ENCODE data around the gene DCLK2.
"Not testable (repeated sequence)": the region's sequence is repeated elsewhere in the genome, so short reads cannot be mapped to it uniquely, and the experiment has no call there.

DCLK2 gene

GRCh38 chr4:150181536-150181935, 103.3 kb downstream of the DCLK2 start:
- H3K4me2 ChIP-seq (ENCODE audit: low read depth, low read length, poor library complexity, severe bottlenecking) = no peak overlapping the region
- H4K20me1 ChIP-seq (ENCODE audit: low read depth, low read length) = no peaks in the 10 kb centered on the region
- no peak overlapping the region for H3K4me3 ChIP-seq (ENCODE audit: insufficient read depth, low read length, poor library complexity, severe bottlenecking)
- no peaks in the 10 kb centered on the region for H3K79me2 ChIP-seq (ENCODE audit: insufficient read depth, low read length)
- TF ChIP-seq EZH2phosphoT487 (conservative IDR thresholded peaks at IDR 0.05; ENCODE audit: low read length) = no peak
- no peak for TF ChIP-seq CTCF (IDR thresholded peaks at IDR 0.05; ENCODE audit: insufficient read depth, low read length, poor library complexity, severe bottlenecking)
- H3F3A ChIP-seq (ENCODE audit: insufficient read depth) = no peaks in the 10 kb centered on the region
- H3K36me3 ChIP-seq (ENCODE audit: low read length) = no peaks in the 10 kb centered on the region
- no peak overlapping the region for H3K9ac ChIP-seq (ENCODE audit: low read length)
- H3K9me3 ChIP-seq (ENCODE audit: insufficient read depth, low read length) = no peaks in the 10 kb centered on the region
- H3K27me3 ChIP-seq (ENCODE audit: low read length) = 0 out of 2 replicates have a peak, but pooled peaks cover 2% of the 10 kb centered on the region
- H2AFZ ChIP-seq (ENCODE audit: low read depth, low read length, severe bottlenecking) = no peak overlapping the region
- H3K27ac ChIP-seq (ENCODE audit: low read depth, low read length) = no peak overlapping the region
- H3K9me2 ChIP-seq (replicated peaks; ENCODE audit: insufficient read depth, low read length) = no peaks in the 10 kb centered on the region

GRCh38 chr4:150182794-150183193, 104.5 kb downstream of the DCLK2 start:
- H3K36me3 ChIP-seq (ENCODE audit: low read length) = no peaks in the 10 kb centered on the region
- no peaks in the 10 kb centered on the region for H4K20me1 ChIP-seq (ENCODE audit: low read depth, low read length)
- no peaks in the 10 kb centered on the region for H3K9me2 ChIP-seq (replicated peaks; ENCODE audit: insufficient read depth, low read length)
- H3K4me2 ChIP-seq (ENCODE audit: low read depth, low read length, poor library complexity, severe bottlenecking) = no peak overlapping the region
- H3K9me3 ChIP-seq (ENCODE audit: insufficient read depth, low read length) = no peaks in the 10 kb centered on the region
- no peaks in the 10 kb centered on the region for H3F3A ChIP-seq (ENCODE audit: insufficient read depth)
- H3K79me2 ChIP-seq (ENCODE audit: insufficient read depth, low read length) = no peaks in the 10 kb centered on the region
- no peak overlapping the region for H2AFZ ChIP-seq (ENCODE audit: low read depth, low read length, severe bottlenecking)
- H3K27ac ChIP-seq (ENCODE audit: low read depth, low read length) = no peak overlapping the region
- H3K27me3 ChIP-seq (ENCODE audit: low read length) = 0 out of 2 replicates have a peak, but pooled peaks cover 2% of the 10 kb centered on the region
- TF ChIP-seq CTCF (IDR thresholded peaks at IDR 0.05; ENCODE audit: insufficient read depth, low read length, poor library complexity, severe bottlenecking) = no peak
- TF ChIP-seq EZH2phosphoT487 (conservative IDR thresholded peaks at IDR 0.05; ENCODE audit: low read length) = no peak
- H3K4me3 ChIP-seq (ENCODE audit: insufficient read depth, low read length, poor library complexity, severe bottlenecking) = no peak overlapping the region
- no peak overlapping the region for H3K9ac ChIP-seq (ENCODE audit: low read length)

GRCh38 chr4:150185033-150185432, 106.8 kb downstream of the DCLK2 start:
- H3K4me3 ChIP-seq (ENCODE audit: insufficient read depth, low read length, poor library complexity, severe bottlenecking); H3K9me2 ChIP-seq (replicated peaks; ENCODE audit: insufficient read depth, low read length); H3K27me3 ChIP-seq (ENCODE audit: low read length); H3K79me2 ChIP-seq (ENCODE audit: insufficient read depth, low read length); H2AFZ ChIP-seq (ENCODE audit: low read depth, low read length, severe bottlenecking); H3K9ac ChIP-seq (ENCODE audit: low read length); H3F3A ChIP-seq (ENCODE audit: insufficient read depth); H3K27ac ChIP-seq (ENCODE audit: low read depth, low read length); H3K9me3 ChIP-seq (ENCODE audit: insufficient read depth, low read length); H4K20me1 ChIP-seq (ENCODE audit: low read depth, low read length); H3K36me3 ChIP-seq (ENCODE audit: low read length); H3K4me2 ChIP-seq (ENCODE audit: low read depth, low read length, poor library complexity, severe bottlenecking): not testable (repeated sequence)

- Histone ChIP-seq H4K20me1 (ENCODE audit: low read depth, low read length) (no peaks in the 10 kb centered on the region), H3K4me3 (ENCODE audit: insufficient read depth, low read length, poor library complexity, severe bottlenecking) (no peak overlapping the region), H3K4me2 (ENCODE audit: low read depth, low read length, poor library complexity, severe bottlenecking) (no peak overlapping the region), H3K9me3 (ENCODE audit: insufficient read depth, low read length) (no peaks in the 10 kb centered on the region), H3K9ac (ENCODE audit: low read length) (no peak overlapping the region), H3K79me2 (ENCODE audit: insufficient read depth, low read length) (no peaks in the 10 kb centered on the region), H3K27me3 (ENCODE audit: low read length) (no peaks in the 10 kb centered on the region), H3K27ac (ENCODE audit: low read depth, low read length) (no peak overlapping the region), H3F3A (ENCODE audit: insufficient read depth) (no peaks in the 10 kb centered on the region), H3K36me3 (ENCODE audit: low read length) (no peaks in the 10 kb centered on the region), H3K9me2 (replicated peaks; ENCODE audit: insufficient read depth, low read length) (no peaks in the 10 kb centered on the region), H2AFZ (ENCODE audit: low read depth, low read length, severe bottlenecking) (no peak overlapping the region)
- TF ChIP-seq EZH2phosphoT487 (conservative IDR thresholded peaks at IDR 0.05; ENCODE audit: low read length) (no peak), CTCF (IDR thresholded peaks at IDR 0.05; ENCODE audit: insufficient read depth, low read length, poor library complexity, severe bottlenecking) (no peak)
Measured at GRCh38 chr4:150192986-150193385, 114.7 kb downstream of the DCLK2 start.

- H3K9me3 ChIP-seq (ENCODE audit: insufficient read depth, low read length); H3K79me2 ChIP-seq (ENCODE audit: insufficient read depth, low read length); H3K4me3 ChIP-seq (ENCODE audit: insufficient read depth, low read length, poor library complexity, severe bottlenecking); H3K9me2 ChIP-seq (replicated peaks; ENCODE audit: insufficient read depth, low read length); H3K9ac ChIP-seq (ENCODE audit: low read length); H3K4me2 ChIP-seq (ENCODE audit: low read depth, low read length, poor library complexity, severe bottlenecking); H4K20me1 ChIP-seq (ENCODE audit: low read depth, low read length); H3K27ac ChIP-seq (ENCODE audit: low read depth, low read length); H3F3A ChIP-seq (ENCODE audit: insufficient read depth); H3K27me3 ChIP-seq (ENCODE audit: low read length); H3K36me3 ChIP-seq (ENCODE audit: low read length); H2AFZ ChIP-seq (ENCODE audit: low read depth, low read length, severe bottlenecking): not testable (repeated sequence)
Measured at GRCh38 chr4:150197256-150197655, 119.0 kb downstream of the DCLK2 start.

Data from SU-DHL-6 (cell line).